Stimulated activated CD4-positive, alpha-beta T cell treated with anti-CD3 and anti-CD28 coated beads, TNF-alpha, amount 100 ng/mL, for 24 hours (primary cell): ENCODE measurements around the gene TPTE.
"Not testable (repeated sequence)": the region's sequence is repeated elsewhere in the genome, so short reads cannot be mapped to it uniquely, and the experiment has no call there.

ENCODE experiments used
- DNase-seq, 3 experiments: peaks; one replicate each; pipeline ENCODE4 v3.0.0-alpha.2; 2020; ENCODE audit warnings: low read depth in 3 of 3

Gene TPTE

DNA sequence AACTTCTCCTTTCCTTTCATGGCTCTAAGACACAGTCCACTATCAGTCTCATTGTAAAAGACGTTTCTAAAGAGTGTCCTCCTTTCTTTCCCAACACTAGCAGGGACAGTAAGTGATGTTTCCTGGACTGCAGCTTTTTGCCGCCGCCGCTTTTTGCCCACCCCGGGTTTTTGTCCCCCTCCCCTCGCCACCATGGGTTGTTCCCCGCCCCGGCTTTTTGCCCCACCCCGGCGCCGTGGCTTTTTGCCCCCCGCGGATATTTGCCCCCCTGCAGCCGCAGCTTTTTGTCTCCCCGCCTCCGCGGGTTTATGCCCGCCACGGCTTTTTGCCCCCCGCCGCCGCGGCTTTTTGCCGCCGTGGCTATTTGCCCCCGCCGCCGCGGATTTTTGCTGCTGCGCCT lies 95.2 kb downstream of the TPTE start:
- no peak for DNase-seq

DNA sequence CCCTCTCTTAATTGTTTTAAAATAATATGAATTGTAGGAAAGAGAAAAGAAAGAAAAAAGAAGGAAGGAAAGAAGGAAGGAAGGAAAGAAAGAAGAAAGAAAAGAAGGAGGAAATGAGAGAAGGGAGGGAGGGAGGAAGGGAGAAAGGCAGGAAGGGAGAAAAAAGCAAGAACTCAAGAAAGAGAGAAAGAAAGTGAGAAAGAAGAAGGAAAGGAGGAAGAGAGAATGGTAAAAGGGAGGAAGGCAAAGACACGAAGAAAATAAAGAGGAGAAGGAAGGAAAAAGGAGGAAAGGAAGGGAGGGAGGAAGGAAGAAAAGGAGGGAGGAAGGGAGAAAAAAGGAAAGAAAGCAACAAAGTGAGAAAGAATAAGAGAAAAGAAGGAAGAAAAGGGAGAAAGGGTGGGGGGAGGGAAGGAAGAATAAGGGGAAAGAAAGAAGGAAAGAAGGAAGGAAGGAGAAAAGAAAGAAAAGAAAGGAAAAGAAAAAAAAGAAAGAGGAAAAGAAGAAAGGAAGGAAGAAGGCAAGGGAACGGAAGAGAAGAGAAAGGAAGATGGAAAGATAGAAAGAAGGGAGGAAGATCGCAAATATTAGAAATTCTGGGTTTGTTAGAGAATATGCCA lies 95.9 kb downstream of the TPTE start:
- DNase-seq = not testable (repeated sequence)

DNA sequence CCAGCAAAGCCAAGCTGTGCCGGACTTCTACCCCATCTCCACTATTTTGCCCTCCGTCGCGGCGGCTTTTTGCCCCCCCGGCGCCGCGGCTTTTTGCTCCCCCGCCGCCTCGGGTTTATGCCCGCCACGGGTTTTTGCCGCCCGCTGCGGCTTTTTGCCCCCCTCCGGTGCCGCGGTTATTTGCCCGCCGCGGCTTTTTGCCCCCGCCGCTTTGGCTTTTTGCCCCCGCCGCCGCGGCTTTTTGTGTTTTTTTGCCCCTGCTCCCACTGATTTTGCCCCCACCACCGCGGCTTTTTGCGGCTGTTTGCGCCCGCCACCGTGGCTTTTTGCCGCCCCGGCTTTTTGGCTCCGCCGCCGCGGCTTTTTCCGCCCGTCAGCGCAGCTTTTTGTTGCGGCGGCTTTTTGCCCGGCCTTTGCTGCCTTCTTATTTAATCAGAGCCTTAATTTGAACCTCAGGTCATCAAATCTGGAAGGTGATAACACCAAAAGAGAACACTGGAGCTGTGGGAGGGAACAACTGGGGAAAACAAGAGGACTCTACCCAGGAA lies 106.0 kb downstream of the TPTE start:
- no peak for DNase-seq

DNA sequence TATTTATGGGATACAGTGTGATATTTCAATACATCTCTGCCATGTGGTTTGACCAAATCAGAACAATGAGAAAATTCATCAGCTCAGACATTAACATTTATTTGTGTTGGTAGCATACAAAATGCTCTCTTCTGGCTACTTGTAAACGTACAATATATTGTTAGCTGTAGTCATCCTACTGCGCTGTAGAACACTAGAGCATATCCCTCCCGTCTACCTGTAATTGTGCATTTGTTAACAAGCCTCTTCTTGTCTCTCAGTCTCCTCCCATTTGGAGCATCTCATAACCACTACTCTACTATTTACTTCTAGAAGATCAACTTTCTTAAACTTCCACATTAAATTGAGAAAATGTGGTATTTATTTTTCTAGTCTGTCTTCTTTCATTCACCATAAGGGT lies 107.9 kb downstream of the TPTE start:
- not testable (repeated sequence) for DNase-seq

DNA sequence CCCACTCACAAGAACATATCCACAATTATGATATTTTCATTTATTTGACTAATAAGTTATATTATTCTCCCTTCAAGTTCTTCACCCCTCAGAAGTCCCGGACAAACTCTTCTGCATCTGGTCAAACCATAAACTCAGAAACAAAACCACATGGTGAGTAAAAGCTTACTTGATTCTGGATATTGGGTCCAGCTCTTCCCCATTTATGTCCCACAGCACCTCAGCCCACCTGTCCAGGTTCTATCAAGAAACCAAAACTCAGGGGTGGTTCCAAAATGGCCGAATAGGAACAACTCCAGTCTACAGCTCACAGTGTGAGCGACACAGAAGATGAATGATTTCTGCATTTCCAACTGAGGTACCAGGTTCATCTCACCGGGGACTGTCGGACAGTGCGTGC lies 109.4 kb downstream of the TPTE start:
- DNase-seq = not testable (repeated sequence)

DNA sequence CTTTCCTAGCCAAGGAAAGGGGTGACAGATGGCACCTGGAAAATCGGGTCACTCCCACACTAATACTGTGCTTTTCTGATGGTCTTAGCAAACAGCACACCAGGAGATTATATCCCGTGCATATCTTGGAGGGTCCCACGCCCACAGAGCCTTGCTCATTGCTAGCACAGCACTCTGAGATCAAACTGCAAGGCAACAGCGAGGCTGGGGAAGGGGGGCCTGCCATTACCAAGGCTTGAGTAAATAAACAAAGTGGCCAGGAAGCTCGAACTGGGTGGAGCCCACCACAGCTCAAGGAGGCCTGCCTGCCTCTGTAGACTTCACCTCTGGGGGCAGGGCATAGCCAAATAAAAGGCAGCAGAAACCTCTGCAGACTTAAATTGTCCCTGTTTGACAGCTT lies 109.9 kb downstream of the TPTE start:
- DNase-seq = not testable (repeated sequence)

DNA sequence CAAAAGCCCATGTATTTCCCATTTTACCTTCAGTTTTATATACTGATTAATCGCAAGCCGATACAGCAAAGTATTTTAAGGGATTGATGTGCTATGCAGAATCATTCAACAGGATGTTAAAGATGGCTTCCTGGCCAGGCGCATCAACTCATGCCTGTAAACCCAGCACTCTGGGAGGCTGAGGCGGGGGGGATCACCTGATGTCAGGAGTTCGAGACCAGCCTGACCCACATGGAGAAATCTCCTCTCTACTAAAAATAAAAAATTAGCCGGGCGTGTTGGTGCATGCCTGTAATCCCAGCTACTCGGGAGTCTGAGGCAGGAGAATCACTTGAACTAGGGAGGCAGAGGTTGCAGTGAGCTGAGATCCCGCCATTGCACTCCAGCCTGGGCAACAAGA lies 116.8 kb downstream of the TPTE start:
- not testable (repeated sequence) for DNase-seq

DNA sequence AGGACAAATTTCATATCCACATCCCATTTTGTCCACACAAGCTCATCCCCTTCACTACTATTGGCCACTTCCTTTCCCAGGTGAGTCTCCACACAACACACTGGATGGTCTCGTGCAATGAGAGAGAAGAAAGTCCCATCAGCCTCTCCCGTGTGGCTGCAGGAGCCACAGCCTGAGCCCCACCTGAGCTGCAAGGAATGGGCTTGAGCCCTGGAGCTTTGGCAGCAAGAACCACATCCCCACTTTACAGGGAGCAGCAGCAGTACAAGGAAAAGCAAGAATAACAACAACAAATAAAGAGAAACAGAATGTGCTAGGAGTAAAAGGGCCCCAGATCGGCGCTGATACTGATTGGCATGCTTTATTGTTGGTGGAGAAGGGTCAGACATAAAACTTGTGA lies 117.7 kb downstream of the TPTE start:
- no peak for DNase-seq

DNA sequence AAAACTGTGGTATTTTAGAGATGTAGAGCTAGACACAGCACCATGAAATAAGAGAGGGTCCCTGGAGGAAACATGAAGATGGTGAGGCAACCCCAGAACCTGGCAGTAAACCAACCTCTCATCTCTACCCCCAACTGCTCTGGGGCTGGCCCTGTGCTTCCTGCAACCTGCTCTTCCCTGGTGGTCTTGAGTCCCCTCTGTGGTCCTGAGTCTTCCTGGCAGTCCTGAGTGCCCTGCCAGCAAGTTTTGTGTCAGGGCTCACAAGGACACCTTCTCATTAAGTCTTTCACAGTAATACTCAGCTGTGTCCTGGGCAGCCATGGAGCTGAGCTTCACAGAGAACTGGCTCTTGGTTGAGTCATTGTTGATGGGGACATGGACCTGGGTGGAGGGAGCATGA lies 118.4 kb downstream of the TPTE start:
- DNase-seq = not testable (repeated sequence)

DNA sequence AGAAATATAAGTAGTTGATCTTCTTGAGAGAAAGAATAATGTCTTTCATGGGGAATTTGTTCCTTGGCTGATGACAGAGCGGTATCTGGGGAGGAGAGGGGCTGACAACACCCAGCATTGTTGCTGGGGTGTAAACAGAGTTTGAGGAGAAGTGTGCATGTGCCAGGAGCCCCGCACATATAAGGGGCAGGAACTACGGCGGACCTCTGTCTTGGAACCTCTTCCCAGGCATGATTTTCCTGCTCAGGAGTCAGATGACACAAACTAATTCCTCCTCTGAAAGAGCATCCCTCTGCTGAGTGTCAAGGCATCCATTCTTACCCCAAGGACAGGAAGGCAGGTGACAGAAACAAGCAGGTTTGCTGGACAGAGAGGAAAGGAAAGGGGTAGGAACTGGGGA lies 119.1 kb downstream of the TPTE start:
- DNase-seq = no peak

DNA sequence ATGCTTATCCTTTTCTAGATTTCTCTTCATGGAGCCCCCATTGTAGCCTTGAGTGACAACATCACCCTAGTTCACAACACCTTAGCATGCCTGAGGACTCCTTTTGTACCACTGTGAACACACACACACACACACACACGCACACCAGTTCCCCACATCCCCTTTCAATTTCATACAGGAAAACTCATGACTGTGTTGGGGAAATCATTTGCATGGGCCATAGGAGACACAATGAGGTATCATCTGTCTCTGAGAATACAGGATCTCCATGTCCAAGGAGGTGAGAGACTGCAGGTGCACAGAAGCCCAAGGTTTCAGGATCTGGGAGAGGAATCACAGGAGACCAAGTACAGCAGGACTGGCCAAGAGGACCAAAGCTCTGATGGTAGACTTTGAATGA lies 119.7 kb downstream of the TPTE start:
- no peak for DNase-seq

DNA sequence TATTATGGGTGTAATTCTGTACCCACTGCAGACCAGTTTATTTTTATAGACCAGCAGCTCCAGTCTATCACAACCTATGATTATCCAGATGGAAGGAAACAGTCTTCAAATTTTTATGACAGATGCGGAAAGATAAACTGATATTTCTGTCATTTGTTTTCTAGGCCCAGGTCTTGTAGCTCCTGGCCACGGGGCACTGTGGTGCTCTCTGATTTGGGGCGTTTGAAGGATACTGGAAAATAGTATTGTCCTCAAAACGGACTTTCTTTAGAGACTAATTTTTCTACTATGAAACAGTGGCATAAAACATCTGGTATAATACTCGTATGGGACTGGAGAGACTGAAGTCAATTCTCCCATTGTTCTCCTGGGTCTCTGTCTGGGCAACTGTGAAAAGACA lies 124.3 kb downstream of the TPTE start:
- not testable (repeated sequence) for DNase-seq

DNA sequence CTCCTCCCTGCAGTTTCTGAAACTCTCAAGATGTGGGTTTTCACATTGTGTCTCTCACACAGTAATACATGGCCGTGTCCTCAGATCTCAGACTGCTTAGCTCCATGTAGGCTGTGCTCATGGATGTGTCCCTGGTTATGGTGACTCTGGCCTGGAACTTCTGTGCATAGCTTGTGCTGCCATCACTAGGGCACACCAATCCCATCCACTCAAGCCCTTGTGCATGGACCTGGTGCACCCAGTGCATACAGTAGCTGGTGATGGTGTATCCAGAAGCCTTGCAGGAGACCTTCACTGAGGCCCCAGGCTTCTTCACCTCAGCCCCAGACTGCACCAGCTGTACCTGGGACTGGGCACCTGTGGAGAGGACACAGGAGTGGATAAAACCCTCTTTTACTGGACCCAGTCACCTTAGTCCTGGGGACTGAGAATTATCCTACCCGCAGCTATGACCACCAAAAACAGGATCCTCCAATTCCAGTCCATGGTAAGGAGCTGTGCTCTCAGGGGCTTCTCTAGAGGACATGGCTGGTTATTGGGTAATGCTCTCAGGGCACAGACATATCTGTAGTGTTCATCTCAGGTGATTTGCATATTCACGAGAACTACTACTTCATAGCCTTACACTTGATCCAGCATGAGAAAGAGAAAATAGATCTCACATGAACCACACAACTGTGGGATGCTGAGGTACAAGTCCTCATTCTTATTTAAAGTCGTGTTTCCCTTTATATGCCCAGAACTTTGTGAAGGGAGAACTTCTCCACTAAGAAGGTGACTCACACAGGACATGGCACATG lies 128.2 kb downstream of the TPTE start:
- not testable (repeated sequence) for DNase-seq

DNA sequence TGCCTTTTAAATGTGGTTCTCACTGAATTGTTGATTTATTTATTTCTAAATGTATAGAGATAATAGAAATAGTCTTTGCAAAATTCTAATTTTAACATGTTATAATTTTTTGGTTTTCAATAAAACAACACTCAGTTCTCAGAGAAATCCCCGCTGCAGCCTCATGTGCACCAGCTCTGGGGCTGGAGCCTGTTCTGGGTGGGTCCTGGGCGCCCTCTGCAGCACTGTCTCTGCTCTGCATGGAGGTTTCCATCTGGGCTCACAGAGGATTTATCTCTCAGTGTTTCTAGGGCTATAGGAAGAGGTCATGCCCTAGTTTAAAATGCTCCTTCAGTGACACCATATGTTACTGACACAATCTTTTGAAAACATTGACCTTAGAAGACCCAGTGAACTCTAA lies 128.9 kb downstream of the TPTE start:
- DNase-seq = not testable (repeated sequence)
